ENCODE data around the gene CUL4A.

The CUL4A gene

GRCh38 chr13:113196970-113197737 is 12.3 kb upstream of the CUL4A start:
- no peak overlapping the region for H3K27ac ChIP-seq
- DNase-seq (ENCODE audit: low spot score): no peak
- TF ChIP-seq, protein P1, sequence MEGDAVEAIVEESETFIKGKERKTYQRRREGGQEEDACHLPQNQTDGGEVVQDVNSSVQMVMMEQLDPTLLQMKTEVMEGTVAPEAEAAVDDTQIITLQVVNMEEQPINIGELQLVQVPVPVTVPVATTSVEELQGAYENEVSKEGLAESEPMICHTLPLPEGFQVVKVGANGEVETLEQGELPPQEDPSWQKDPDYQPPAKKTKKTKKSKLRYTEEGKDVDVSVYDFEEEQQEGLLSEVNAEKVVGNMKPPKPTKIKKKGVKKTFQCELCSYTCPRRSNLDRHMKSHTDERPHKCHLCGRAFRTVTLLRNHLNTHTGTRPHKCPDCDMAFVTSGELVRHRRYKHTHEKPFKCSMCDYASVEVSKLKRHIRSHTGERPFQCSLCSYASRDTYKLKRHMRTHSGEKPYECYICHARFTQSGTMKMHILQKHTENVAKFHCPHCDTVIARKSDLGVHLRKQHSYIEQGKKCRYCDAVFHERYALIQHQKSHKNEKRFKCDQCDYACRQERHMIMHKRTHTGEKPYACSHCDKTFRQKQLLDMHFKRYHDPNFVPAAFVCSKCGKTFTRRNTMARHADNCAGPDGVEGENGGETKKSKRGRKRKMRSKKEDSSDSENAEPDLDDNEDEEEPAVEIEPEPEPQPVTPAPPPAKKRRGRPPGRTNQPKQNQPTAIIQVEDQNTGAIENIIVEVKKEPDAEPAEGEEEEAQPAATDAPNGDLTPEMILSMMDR (IDR thresholded peaks at IDR 0.05): no peak
- no peak overlapping the region for H3K4me3 ChIP-seq

DNA sequence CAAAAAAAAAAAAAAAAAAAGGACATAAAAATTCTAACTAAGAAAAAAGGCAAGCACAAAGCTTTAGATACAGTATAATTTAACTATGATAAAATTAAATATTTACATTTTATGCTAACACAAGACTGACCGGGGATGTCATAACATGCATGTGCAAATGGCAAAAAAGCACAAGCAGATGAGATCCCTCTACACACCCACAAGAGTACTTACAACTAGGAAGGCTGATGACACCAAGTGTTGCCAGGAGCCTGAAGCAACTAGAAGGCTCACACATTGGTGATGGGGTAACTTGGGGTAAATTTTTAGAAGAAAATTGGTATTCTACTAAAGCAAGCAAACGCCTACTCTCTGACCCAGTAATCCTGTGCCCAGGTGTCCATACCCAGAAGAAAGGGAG is 7.6 kb upstream of the CUL4A start:
- H3K27ac ChIP-seq: no peak overlapping the region

GRCh38 chr13:113202912-113203311 is 6.5 kb upstream of the CUL4A start:
- no peak for DNase-seq (ENCODE audit: low spot score)
- Histone ChIP-seq H3K4me3 (no peak overlapping the region), H3K27ac (no peak overlapping the region)
- TF ChIP-seq, protein P1 (IDR thresholded peaks at IDR 0.05): no peak

More for the DNA sequence above, 7.6 kb upstream of the CUL4A start:
- TF ChIP-seq, protein P1 (IDR thresholded peaks at IDR 0.05): no peak
- H3K4me3 ChIP-seq: no peak overlapping the region
- no peak for DNase-seq (ENCODE audit: low spot score)

DNA sequence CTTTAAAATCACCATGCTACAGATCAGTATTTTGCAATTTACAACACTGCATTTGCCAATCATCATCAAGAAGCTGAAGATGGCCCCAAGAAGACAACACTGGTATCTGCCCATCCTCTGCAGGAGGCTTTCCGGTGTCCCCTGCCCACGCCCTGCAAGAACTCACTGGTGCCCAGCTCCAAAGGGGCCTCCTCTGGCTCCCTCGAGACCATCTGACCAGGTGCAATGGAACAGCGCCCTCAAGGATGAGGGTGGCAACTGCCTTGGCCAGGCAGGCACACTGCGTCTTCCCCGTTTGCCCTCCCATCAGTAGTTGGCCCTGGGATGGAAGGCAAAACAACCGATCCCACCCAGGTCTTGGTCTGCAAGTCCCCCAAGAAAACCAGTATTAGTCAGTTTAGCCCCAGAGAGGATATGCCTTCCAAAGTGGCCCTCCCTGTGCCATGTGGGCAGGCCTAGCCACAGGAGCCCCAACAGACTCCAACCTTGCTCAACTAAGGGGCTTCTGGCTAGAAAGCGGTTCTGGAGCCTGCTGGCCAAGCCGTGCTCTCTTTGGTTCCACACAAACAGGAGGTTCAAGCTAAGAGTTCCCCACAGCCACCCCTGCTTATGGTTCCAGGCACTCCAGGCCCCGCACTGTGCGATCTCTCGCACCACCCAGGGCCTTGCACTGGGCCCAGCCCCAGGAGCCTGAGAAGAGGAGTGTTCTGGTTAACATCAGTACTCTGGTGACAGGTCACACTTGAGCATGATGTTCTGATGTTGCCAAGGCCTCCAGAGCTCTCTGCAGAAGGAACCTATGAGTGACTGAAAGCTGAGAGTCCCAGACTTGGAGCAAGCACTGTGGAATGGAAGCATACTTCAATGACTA is 5.7 kb upstream of the CUL4A start:
- no peak for DNase-seq (ENCODE audit: low spot score)
- TF ChIP-seq, protein P1 (IDR thresholded peaks at IDR 0.05): no peak
- H3K27ac ChIP-seq: no peak overlapping the region

DNA sequence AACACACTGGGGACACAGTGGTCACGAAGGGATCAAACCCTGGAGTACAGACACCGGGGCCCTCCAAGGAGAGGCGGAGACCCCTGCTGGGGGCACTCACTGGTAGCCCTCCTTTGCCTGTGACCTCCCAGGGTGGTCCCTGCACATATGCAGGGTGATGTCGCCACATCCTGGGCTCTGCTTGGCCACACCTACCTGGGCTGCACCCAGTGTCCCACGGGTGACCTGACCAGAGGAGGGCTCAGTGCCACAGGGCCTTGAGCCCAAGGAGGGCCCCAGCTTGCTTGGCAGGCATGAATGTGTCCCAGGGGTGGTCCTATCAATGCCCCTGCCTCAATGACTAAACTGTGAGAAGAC is 5.1 kb upstream of the CUL4A start:
- TF ChIP-seq, protein P1 (IDR thresholded peaks at IDR 0.05): no peak
- Histone ChIP-seq H3K4me3 (no peak overlapping the region), H3K27ac (no peak overlapping the region)
- no peak for DNase-seq (ENCODE audit: low spot score)

More for the DNA sequence above, 5.7 kb upstream of the CUL4A start:
- no peak overlapping the region for H3K4me3 ChIP-seq

DNA sequence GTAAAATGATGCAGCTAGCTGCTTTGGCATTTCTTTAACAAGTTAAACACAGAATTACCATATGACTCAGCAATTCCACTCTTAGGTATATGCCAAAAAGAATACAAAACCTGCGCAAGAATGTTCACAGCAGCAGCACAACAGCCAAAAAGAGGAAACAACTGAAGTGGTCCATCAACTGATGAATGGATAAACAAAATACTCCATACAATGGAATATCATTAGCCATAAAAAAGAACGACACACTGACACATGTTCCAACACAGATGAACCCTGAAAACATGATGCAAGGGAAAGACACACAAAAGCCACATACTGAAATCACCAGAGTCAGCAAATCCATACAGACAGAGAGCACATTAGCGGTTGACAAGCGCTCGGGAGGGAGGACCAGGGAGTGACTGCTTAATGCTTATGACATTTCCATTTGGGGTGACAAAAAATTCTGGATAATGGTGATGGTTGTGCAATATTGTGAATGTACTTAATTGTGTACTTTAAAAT is 3.9 kb upstream of the CUL4A start:
- TF ChIP-seq, protein P1 (IDR thresholded peaks at IDR 0.05): no peak
- no peak for DNase-seq (ENCODE audit: low spot score)
- Histone ChIP-seq H3K27ac (no peak overlapping the region), H3K4me3 (no peak overlapping the region)

Measured in coronary artery (tissue), 2 donors.